NK-92 (cell line): ENCODE results near the gene ST6GALNAC6.

Experiments
- DNase-seq: peaks from one replicate; lab custom pipeline; 2025; ENCODE audit not compliant: unreplicated experiment; lab: John Stamatoyannopoulos, UW

Gene ST6GALNAC6, protein sequence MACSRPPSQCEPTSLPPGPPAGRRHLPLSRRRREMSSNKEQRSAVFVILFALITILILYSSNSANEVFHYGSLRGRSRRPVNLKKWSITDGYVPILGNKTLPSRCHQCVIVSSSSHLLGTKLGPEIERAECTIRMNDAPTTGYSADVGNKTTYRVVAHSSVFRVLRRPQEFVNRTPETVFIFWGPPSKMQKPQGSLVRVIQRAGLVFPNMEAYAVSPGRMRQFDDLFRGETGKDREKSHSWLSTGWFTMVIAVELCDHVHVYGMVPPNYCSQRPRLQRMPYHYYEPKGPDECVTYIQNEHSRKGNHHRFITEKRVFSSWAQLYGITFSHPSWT

DNA sequence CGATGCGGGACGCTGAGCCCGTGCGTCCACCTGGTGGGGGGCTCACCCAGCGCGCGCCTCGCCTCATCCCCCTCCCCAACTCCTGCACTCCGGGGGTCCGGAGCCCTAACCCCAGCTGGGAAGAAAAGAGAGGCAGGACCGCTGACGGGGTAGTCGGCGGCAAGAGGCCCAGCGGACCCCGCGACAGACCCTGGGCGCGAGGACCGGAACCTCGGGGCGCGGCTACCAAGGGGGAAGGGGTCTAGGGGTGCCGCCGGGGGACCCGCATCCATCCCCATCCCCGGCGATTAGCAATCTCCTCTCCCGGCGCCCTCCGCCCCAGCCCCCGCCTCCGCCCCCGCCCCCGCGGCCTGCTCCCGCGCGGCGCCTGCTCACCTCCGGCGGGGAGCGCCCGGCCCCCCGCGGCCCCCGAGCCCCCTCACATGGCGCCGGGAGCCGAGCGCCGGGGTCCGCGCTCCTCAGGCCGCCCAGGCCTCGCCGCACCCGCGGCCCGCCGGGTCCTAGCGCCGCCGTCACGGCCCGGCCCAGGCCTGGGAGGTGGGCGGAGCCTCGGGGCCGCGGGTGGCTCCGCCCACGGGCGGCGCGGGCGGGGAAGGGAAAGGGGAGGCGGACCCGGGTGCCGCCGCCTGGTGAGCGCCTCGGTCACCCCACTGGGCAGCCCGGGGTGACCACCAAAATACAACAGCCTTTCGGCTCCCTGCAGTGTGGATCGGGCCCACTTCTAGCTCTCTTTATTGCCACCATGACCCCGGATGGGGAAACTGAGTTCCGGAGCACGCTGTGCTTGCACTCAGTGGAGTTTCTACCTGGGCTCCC, at the start of gene ST6GALNAC6:
ST6GALNAC6 (minus strand) TSS at position 476 of the 816 bp plus-strand sequence. CDS start 1,622 bp downstream, outside the sequence.
- no peak for DNase-seq

DNA sequence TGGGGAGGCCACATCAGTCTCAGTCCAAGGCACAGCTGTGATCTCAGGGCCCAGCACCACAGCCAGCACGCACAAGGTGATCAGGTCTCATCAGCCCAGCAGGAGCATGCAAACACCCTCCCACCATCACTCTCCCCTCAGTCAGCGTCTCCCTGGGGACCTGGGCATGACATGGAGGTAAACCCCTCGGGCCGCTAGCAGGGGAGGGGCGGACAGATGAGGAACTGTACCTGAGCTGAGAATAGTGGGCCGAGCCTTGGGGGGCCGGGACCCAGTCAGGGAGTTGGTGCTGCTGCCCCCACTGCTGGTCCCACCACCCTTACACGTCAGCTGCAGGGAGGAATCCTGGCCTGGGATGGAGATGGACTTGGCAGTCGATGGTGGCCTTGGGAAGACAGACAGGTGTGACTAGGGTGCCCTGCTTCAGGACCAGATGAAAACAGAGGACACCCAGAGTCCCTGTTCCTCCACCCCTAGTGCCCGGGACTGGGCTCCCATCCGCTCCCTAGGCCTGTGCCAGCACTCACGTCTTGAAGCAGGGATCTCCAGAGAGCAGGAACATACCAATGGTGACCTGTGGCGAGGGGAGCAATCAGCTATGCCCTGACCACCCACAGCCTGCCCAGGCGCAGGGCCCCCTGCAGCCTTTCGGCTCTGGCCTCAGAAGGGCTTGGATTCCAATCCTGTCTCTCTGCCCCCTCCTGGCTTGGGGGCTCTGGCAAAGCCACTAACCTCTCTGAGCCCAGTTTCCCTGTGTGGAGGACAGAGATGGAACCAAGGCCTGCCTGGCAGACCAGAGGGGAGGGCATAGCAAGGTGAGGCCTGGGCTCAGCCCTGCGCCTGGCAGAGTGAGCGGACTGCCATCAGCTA, 48.7 kb upstream of the ST6GALNAC6 start:
- no peak for DNase-seq

DNA sequence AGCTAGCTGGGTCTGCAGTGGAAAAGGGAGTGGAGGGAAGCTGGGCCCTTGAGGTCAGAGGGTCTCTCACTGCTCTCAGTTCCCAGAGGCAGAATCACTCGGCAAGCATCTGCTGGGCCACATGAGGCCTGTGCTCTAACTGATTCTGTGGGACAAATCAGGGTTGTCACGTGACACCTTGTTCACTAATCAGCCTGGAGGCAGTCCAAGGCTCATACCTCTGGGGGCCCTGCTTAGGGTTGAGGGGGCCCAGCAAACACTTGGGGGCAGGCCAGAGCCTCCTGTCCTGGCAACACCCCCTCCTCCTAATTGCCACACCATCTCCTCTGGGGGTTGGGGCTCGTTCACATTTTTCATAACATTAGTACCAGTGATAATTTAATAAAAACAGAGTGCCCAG, 47.3 kb upstream of the ST6GALNAC6 start:
- DNase-seq = no peak

DNA sequence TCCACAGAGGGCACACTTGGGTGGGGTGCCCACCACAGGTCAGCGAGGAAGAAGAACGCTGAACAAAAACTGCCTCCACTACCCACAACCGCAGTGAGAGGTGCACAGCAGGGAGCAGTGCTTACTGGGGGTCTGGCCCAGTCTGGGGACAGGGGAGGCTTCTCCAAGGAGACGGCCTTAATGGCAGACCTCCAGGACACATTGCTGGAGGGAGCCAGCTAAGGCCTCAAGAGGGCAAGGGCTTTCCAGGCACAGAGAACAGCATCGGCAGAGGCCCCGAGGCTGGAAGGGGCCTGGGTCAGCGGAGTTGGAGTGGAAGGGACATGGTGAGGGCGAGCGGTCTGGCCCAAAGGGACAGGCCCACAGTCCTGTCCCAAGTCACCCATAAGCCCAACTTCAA, 46.5 kb upstream of the ST6GALNAC6 start:
- no peak for DNase-seq

DNA sequence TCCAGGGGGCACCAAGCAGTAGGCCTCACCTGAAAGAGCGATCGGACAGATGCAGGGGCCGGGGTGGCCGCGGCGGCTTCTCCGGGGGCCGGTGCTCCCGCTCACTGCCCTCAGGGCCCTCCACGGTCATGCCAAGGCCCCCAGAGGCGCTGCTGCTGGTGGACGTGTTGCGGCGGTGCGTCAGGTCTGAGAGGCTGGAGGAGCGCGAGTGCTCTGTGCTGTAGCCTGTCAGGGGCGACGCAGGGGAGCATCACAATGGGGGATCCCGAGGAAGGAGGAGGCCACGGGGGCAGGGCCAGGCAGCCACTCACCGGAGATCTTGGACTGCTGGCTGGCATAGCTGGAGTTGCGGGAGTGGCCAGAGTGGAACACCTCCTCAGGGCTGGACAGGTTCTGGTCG, 45.9 kb upstream of the ST6GALNAC6 start:
- no peak for DNase-seq

DNA sequence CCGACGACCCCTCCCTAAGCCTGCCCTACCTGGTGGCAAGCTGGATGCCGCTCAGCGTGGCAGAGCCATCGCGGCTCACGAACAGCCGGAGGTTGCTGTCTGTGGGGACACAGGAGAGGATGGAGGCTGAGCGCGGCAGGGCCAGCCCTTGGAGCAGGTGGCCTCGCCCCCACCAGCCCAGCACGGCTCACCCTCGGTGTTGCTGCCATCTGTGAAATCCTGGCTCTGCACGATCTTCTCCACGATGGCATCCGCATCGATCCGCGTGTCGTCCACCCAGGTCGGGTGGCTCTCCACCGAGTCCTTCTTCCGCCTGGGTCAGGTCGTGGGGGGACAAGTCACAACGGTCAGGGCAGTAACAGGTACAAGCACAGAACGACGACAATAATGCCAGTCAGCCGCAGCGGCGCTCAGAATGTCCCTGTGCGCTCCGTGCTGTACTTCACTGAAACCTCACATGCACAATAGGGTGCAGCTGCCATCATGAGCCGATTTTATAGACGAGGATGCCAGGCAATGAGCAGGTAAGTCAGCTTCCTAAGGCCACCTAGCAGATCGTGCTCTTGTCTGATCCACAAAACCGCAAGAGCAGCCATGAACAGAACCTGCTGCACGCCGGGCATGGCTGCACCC, 45.3 kb upstream of the ST6GALNAC6 start:
- no peak for DNase-seq

DNA sequence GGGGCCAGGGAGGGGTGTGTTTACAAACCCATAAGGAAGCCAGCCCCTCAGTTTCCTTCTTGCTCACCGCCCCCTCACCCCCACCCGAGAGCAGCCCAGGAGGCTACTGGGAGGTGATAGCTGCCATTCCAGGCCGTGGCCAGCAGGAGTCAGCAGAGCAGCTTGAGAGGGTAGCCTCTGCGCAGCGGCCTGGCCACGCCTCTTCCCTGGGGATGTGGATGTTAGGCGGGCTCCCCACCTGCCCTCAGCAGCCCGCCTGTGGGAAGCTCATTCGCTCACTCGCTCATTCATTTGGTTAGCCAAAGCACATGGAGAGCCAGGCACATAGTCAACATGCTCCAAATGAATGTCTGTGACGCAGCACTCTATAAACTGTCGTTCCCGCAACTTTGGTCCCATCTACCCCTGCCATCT, 44.3 kb upstream of the ST6GALNAC6 start:
- DNase-seq = no peak

DNA sequence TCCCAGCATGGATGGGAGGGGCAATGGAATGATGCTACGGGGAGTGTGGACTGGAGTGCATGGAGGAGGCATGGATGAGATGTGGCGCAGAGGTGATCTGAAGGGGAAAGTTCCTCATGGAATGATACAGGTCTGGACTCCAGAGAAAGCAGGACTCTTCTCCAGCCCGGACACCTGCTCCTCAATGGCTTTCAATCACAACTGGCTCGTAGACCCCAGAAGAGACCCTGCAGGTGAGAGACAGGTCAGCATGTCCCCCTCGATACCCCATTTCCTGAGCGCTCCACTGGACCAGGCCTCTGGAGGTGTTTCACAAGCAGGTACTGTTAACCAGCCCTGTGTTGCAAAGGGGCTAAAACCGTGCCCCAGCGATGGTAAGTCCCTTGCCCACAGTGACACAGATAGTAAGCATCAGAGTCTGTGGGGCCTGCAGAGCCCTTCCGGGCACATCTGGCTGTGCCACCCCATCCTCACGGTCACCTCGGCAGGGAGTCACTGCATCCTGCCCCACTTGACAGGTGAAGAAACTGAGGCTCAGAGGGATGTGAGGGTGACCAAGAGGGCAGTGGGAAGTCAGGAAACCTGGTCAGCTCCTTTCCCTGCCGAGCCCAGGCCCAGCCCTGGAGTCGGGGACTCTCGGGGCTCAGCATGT, 43.7 kb upstream of the ST6GALNAC6 start:
- no peak for DNase-seq

DNA sequence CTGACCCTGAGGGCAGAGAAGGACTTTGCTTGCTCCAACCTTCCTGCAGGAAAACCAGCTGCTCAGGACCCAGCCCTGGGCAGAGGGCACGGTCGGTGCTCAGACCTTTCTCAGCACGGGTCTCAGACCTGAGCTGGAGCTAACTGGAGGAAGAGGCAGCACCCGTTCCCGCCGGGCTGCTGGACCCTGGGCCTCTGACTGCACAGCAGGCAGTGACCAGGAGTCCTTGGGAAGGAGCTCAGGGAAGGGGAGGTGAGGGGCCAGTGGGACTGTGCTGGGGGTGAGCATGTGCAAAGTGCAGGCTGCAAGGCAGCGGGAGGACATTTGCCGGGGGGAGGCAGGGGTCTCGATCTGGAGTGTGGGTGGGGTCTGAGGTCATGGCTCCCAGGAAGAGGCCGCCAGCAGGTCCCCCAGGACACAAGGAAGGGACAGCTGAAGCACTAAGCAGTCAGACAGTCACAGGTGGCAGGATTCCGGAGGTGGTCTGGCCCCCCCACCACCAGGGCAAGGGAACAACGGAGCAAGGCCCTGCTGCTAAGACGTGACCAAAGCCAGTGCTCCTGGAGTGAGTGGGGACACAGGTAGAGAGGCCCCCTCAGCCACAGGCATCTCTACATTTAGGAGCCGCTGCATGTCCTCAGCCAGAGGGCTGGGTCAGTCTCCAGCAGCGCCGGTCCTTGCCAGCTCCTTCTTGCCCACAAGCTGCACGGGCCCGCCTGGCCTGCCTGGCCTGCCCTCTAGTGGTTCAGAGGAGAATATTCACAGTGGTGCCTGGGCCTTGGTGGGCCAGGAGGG, 43.0 kb upstream of the ST6GALNAC6 start:
- DNase-seq = no peak

DNA sequence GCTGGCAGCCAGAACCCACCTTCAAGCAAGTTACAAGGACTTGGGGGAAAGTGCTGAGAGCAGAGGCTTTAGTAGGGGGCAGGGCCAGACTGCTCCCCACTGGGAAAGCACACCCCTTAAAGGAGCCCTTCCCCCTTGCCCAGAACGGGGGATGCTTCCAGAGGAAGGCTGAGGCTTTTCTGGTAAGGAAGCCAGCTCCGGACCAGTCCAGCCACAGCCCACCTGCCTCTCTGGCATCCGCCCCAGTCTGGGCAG, 42.5 kb upstream of the ST6GALNAC6 start:
- DNase-seq = no peak

DNA sequence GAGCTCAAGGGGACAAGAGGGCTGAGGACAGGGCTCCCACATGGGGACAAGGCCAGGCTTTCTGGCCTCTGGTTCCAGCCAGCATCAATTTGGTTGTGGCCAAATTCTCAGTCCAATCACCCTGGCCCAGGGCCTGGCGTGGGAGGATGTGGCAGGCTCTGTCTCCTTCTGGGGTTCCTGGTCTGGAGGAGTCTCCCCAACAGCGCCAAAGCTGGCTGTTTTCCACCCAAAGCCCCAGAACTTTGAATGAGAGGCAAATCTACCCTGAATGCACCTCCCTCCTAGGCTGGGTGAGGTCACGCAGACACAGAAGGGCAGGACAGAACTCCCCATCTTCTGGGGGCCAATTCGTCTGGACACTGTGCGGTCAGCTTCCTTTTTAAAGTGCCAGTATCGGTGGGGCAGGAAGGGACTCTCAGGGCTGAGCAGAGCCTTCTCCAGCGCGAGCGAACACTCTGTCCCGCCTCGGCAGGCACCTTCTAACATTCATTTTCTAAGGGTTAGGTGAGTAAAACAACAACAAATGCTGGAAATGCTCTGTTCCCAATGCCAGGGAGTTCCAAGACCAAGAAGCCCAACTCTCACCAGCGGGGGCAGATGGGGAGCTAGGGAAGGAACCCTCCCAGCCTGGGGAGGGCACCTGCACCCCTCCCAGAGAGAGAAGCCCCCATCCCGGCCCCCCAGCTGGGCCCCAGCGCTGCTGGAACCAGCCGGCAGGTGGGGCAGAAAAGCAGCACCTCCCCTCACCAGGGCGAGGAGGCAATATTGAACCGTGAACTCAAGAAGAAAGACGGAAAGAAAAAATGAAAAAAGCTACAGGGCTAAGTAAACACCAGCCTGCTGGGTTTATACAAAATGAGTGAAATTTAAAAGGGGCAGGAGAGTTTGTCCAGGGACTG, 41.9 kb upstream of the ST6GALNAC6 start:
- DNase-seq = no peak

DNA sequence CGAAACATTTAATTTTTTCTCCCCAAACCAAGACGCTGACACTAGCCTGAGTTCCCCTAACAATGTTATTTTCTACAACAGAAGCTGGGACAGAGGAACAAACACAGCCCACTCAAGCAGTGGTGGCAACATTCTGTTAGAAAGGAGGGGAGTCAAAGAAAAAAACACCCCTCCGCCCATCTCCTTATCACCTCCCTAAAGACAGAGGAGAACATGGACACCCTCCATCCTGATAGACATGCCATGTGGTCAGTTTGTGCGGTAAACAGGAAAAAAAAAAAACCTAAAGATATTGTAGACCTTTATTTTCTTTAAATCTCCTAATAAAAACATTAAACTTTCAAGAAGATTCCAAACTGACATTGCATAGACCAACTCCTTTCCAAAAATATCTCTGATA, 41.2 kb upstream of the ST6GALNAC6 start:
- DNase-seq = no peak

DNA sequence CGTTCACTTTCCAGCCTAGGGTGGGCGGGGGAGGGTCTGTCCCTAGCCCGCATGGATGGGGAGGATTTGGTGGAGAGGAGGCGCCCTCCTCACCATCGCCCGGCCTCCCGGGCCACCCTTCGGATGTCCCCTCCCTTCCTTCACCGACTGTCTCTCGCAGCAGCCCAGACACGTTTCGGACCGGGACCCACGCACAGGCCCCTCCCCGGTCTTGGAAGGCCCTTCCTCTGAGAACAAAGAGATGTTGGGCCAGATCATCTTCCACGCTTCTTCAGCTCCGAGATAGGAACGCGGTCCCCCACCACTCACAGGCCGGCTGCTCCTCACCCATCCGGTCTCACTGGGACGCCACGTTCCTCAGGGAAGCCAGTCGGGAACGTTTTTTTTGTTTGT, 38.9 kb upstream of the ST6GALNAC6 start:
- no peak for DNase-seq

DNA sequence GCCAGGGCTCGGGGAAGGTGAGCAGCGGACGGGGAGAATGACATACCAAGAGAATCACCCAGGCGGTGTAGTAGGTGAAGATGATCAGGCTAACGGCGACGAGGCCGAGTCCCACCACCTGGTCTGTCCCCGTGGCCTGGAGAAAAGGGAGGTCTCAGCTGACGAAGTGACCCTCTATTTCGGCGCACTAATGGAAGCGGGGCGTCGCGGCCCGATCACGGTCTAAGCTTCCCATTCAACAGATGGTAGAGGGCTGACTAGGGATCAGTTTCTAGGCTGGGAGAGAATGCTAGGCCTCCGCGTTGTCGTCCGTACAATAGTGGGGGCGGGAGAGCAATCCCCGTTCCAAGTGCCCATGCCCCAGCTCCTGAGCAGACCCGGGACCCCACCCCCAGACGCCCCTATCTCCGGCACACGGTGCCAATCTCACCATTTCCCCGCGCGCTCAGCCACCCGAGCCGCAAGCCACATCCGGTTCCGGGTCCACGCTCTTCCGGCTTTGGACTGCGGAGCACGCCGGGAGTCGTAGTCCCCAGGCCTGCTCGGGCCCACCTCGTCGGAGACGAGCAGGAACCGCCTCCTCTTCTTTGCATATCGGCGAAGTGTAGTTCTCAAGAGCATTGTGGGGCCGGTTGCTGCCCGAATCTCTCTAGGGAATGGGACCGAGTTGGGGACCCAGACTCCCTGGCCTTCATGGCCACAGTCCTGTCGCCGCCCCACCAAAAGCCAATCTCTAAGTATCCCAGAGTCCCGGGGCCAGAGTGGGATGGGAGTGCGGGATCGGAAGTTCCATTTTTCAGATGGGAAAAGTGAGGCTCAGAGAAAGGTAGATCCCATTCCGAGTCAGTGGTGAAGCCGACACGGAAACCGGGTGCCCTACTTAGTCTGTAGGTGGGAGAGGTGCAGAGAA, 38.2 kb upstream of the ST6GALNAC6 start, which contains the start of gene DPM2:
DPM2 (minus strand) TSS at position 467 of the 910 bp plus-strand sequence; CDS start at position 433, 34 bp downstream.
- DNase-seq = no peak

DNA sequence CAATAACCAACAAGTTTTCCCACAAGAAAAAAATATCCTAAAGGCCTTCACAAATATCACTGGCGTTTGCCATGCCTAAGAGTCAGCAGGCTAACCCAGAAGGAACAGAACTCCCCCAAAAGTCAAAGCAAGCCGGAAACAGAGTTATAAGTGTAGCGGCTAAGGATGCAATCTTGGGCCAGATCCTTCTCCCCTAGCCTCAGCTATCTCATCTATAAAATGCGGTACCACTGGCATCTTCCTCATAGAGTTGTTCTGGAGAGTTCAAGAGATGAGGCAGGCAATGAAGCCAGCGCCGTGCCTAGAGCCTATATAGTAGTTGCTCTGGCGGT, 37.6 kb upstream of the ST6GALNAC6 start:
- DNase-seq = no peak

DNA sequence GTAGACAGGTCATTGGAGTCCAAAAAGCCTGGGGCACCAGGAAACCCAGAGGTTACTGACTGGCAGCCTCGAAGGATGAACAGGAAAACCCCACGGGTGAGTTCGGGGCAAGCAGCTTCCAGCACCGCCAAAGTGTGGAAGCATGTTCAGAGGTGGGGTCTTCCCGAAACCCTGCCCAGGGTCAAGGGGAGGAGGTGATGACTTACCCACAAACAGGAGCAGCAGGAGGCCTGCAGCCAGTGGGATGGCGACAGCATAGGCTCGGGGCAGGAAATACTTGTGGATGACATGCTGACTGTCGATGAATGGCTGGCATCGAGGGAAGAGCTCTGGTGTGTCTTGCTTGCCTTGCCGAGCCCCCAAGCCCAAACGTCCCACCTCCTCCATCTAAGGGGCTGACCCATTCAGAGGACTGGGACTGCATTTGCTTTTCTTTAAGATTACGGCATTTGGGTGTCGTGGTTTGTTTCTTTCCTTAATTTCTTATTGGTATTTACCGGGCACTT, 37.0 kb upstream of the ST6GALNAC6 start:
- no peak for DNase-seq

DNA sequence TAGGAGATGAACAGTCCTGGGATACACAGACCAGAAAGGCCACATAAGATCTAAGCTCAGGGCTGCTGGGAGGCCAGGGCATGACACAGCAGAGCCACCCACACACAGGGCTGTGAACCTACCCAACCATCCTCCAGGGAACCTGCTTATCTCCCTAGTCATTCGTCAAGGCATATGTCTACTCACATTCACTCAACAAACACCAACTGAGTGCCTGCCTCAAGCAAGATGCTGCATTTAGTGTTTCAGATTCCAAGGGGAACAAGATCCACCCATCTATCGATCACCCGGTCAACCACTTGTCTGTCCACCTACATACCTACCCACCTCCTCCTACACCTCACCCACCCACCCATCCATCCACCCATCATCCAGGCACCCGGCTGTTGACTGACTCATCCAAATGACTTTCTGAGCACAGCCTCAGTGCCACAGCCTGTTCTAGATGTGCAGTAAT, 36.4 kb upstream of the ST6GALNAC6 start:
- DNase-seq = no peak

DNA sequence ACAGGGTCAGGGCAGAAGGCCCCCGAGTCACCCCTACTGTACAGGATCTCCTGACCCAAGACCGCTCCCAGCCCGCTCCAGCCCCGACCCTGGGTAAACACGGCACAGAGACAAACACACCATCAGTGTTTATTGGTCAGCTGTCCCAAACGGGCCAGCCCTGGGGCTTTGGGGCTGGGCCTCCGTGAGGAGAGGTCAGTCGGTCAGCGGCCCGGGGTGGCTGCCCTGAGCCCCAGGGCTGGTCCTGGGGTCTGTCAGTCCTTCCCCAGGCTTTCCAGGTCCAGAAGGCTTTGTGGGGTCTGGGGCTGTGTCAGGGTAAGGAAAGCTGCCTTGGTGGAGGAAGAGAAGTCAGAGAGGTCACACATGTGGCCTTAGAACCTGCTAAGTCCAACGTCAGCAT, 35.6 kb upstream of the ST6GALNAC6 start:
- DNase-seq = no peak
